Nephron (organoid): ENCODE results near the gene PPP1R1B.

Experiments used
- H3K27ac Mint-ChIP-seq, 3 experiments: 2 replicates each; pipeline ENCODE4 v1.8.0; 2020; ENCODE audit warnings: mixed read lengths in 3 of 3, mild to moderate bottlenecking in 2 of 3, moderate library complexity in 1 of 3
- H3K27me3 Mint-ChIP-seq: 2 replicates; pipeline ENCODE4 v1.8.0; 2021; ENCODE audit warnings: low read depth, mild to moderate bottlenecking, moderate library complexity, mixed read lengths
- H3K36me3 Mint-ChIP-seq: 2 replicates; pipeline ENCODE4 v1.8.0; 2020; ENCODE audit warnings: low read depth, mixed read lengths
- H3K4me1 Mint-ChIP-seq: 2 replicates; pipeline ENCODE4 v1.8.0; 2020; ENCODE audit warnings: mixed read lengths
- H3K4me3 Mint-ChIP-seq, 3 experiments: 2 replicates each; pipeline ENCODE4 v1.8.0; 2020; ENCODE audit warnings: mild to moderate bottlenecking in 3 of 3, mixed read lengths in 3 of 3, moderate library complexity in 2 of 3
- H3K9me3 Mint-ChIP-seq: 2 replicates; pipeline ENCODE4 v1.8.0; 2020; ENCODE audit warnings: mixed read lengths
- CTCF ChIP-seq, 3 experiments: fragments of 200-600 bp; sonication (generic); IDR thresholded peaks; one replicate each; pipeline ENCODE4 v1.5.0; 2021; ENCODE audit warnings: antibody characterized with exemption in 3 of 3; ENCODE audit not compliant: unreplicated experiment in 3 of 3

PPP1R1B gene

GRCh38 chr17:39595928-39596510 is 30.7 kb upstream of the PPP1R1B start:
- Mint-ChIP-seq H3K4me3 (peak overlapping the region in 1 of 3 experiments; percentile 19), H3K36me3 (no peaks in the 10 kb centered on the region), H3K9me3 (peaks cover 5% of the 10 kb centered on the region), H3K4me1 (peaks cover 19% of the 10 kb centered on the region), H3K27ac (no peak overlapping the region), H3K27me3 (peaks cover 98% of the 10 kb centered on the region)
- TF ChIP-seq CTCF (IDR thresholded peaks at IDR 0.05; ENCODE audit: unreplicated experiment in 3 of 3) = no peak

GRCh38 chr17:39596543-39597267 is 30.0 kb upstream of the PPP1R1B start:
- peak overlapping the region in 1 of 3 experiments; percentile 37 for H3K4me3 Mint-ChIP-seq
- TF ChIP-seq CTCF (IDR thresholded peaks at IDR 0.05; ENCODE audit: unreplicated experiment in 3 of 3) = no peak
- no peak overlapping the region for H3K27ac Mint-ChIP-seq
- H3K4me1 Mint-ChIP-seq = peaks cover 19% of the 10 kb centered on the region
- peaks cover 98% of the 10 kb centered on the region for H3K27me3 Mint-ChIP-seq
- no peaks in the 10 kb centered on the region for H3K36me3 Mint-ChIP-seq
- H3K9me3 Mint-ChIP-seq = peaks cover 5% of the 10 kb centered on the region

GRCh38 chr17:39597372-39598046 is 29.2 kb upstream of the PPP1R1B start:
- peaks cover 2% of the 10 kb centered on the region for H3K9me3 Mint-ChIP-seq
- H3K36me3 Mint-ChIP-seq = no peaks in the 10 kb centered on the region
- H3K27me3 Mint-ChIP-seq = peaks cover 98% of the 10 kb centered on the region
- no peak for TF ChIP-seq CTCF (IDR thresholded peaks at IDR 0.05; ENCODE audit: unreplicated experiment in 3 of 3)
- H3K4me1 Mint-ChIP-seq = peaks cover 19% of the 10 kb centered on the region
- H3K4me3 Mint-ChIP-seq = no peak overlapping the region
- no peak overlapping the region for H3K27ac Mint-ChIP-seq

- H3K36me3 Mint-ChIP-seq = no peaks in the 10 kb centered on the region
- no peak overlapping the region for H3K4me3 Mint-ChIP-seq
- TF ChIP-seq CTCF (IDR thresholded peaks at IDR 0.05; ENCODE audit: unreplicated experiment in 3 of 3) = no peak
- H3K27ac Mint-ChIP-seq = no peak overlapping the region
- H3K4me1 Mint-ChIP-seq = peaks cover 18% of the 10 kb centered on the region
- H3K9me3 Mint-ChIP-seq = peaks cover 2% of the 10 kb centered on the region
- peaks cover 100% of the 10 kb centered on the region for H3K27me3 Mint-ChIP-seq
Measured at GRCh38 chr17:39598047-39598481, 28.7 kb upstream of the PPP1R1B start.

- Mint-ChIP-seq H3K27ac (no peak overlapping the region), H3K4me3 (no peak overlapping the region), H3K36me3 (no peaks in the 10 kb centered on the region), H3K27me3 (peaks cover 100% of the 10 kb centered on the region), H3K4me1 (peaks cover 12% of the 10 kb centered on the region), H3K9me3 (peaks cover under 1% of the 10 kb centered on the region)
- no peak for TF ChIP-seq CTCF (IDR thresholded peaks at IDR 0.05; ENCODE audit: unreplicated experiment in 3 of 3)
Measured at GRCh38 chr17:39598630-39599003, 28.1 kb upstream of the PPP1R1B start.
